Stimulated activated CD4-positive, alpha-beta T cell treated with anti-CD3 and anti-CD28 coated beads, Interleukin-2, amount 100 ng/mL, for 4 hours (primary cell): ENCODE data around the gene TRIML2.

Source experiments
- DNase-seq: peaks from one replicate; pipeline ENCODE4 v3.0.0-alpha.2; 2020; ENCODE audit warnings: low read depth

TRIML2 gene

GRCh38 chr4:188109157-188109755 lies at the start of gene TRIML2:
Gene TRIML2 (minus strand): TSS chr4:188109603. CDS start chr4:188105368, 4,235 bp downstream.
- DNase-seq: no peak

- no peak for DNase-seq
Measured at GRCh38 chr4:188158336-188158735, 48.9 kb upstream of the TRIML2 start.

GRCh38 chr4:188154668-188155405 lies 45.4 kb upstream of the TRIML2 start:
- DNase-seq: no peak

GRCh38 chr4:188147776-188148175 lies 38.4 kb upstream of the TRIML2 start:
- no peak for DNase-seq

- no peak for DNase-seq
Measured at GRCh38 chr4:188147176-188147575, 37.8 kb upstream of the TRIML2 start.

GRCh38 chr4:188146618-188147017 lies 37.2 kb upstream of the TRIML2 start:
- DNase-seq: no peak

GRCh38 chr4:188145601-188146000 lies 36.2 kb upstream of the TRIML2 start:
- DNase-seq: no peak

- DNase-seq: no peak
Measured at GRCh38 chr4:188143731-188144130, 34.3 kb upstream of the TRIML2 start.

- DNase-seq: no peak
Measured at GRCh38 chr4:188139671-188140070, 30.3 kb upstream of the TRIML2 start.

- DNase-seq: no peak
Measured at GRCh38 chr4:188139141-188139540, 29.7 kb upstream of the TRIML2 start, which contains the start of gene TRIML1. Gene TRIML1 (plus strand): TSS chr4:188139441. CDS start chr4:188139559, 118 bp downstream.

- no peak for DNase-seq
Measured at GRCh38 chr4:188138227-188138626, 28.8 kb upstream of the TRIML2 start.

GRCh38 chr4:188132232-188132631 lies 22.8 kb upstream of the TRIML2 start:
- DNase-seq: no peak

- no peak for DNase-seq
Measured at GRCh38 chr4:188130355-188130754, 21.0 kb upstream of the TRIML2 start.

GRCh38 chr4:188127214-188127874 lies 17.9 kb upstream of the TRIML2 start:
- DNase-seq: no peak

GRCh38 chr4:188121530-188121929 lies 12.1 kb upstream of the TRIML2 start:
- no peak for DNase-seq

- no peak for DNase-seq
Measured at GRCh38 chr4:188117631-188118324, 8.4 kb upstream of the TRIML2 start.

- DNase-seq: no peak
Measured at GRCh38 chr4:188113156-188113555, 3.8 kb upstream of the TRIML2 start.

- no peak for DNase-seq
Measured at GRCh38 chr4:188111955-188112354, 2.6 kb upstream of the TRIML2 start.

- no peak for DNase-seq
Measured at GRCh38 chr4:188110741-188111471, 1.5 kb upstream of the TRIML2 start.

GRCh38 chr4:188110036-188110435 lies 633 bp upstream of the TRIML2 start:
- DNase-seq: no peak

GRCh38 chr4:188107931-188108843 lies 1.2 kb downstream of the TRIML2 start:
- no peak for DNase-seq
